ENCODE measurements around the gene NTM. TPM values are rescaled to one million over a fixed set of nuclear protein-coding genes. Genes with fewer than 3 reads are reported as not detected.
"Not testable (repeated sequence)": the region's sequence is repeated elsewhere in the genome, so short reads cannot be mapped to it uniquely, and the experiment has no call there.

The NTM gene
- total RNA-seq, 2 donors from 2014 or later, result 1.7 to 3.6 TPM

GRCh38 chr11:131910178-131910522, 539.7 kb downstream of the NTM start:
- H3K4me3 ChIP-seq (ENCODE audit: low read length), result peak overlapping the region; percentile 44
- no peak for TF ChIP-seq CTCF (conservative IDR thresholded peaks at IDR 0.05)
- DNase-seq, result no peak
- H3K9ac ChIP-seq (ENCODE audit: extremely low read depth, low read length, poor library complexity, severe bottlenecking), result no peak overlapping the region
- peaks cover 54% of the 10 kb centered on the region for H3K27me3 ChIP-seq (ENCODE audit: control insufficient read depth, insufficient read depth, low read length, poor library complexity, severe bottlenecking)
- Mint-ChIP-seq H3K27me3 (ENCODE audit: insufficient read depth) (peaks cover 58% of the 10 kb centered on the region), H3K4me3 (peak overlapping the region; percentile 42), H3K9me3 (no peaks in the 10 kb centered on the region), H3K27ac (no peak overlapping the region), H3K4me1 (peaks cover 3% of the 10 kb centered on the region), H3K36me3 (ENCODE audit: low read depth) (no peaks in the 10 kb centered on the region)
- H3K4me1 ChIP-seq (ENCODE audit: control insufficient read depth, insufficient read depth, low read length), result no peaks in the 10 kb centered on the region
- H3K36me3 ChIP-seq (ENCODE audit: control insufficient read depth, insufficient read depth, low read length), result no peaks in the 10 kb centered on the region
- no peak overlapping the region for H3K27ac ChIP-seq (ENCODE audit: low read depth, low read length)
- H3K9me3 ChIP-seq (ENCODE audit: control insufficient read depth, low read length), result no peaks in the 10 kb centered on the region
- WGBS, 2 experiments (ENCODE audit: insufficient coverage in 1 of 2, insufficient read length in 1 of 2), result 3 to 7% methylated on average over 17 to 21 of the region's 21 CpGs

- peak overlapping the region; percentile 88 for H3K4me3 ChIP-seq (ENCODE audit: low read length)
- no peaks in the 10 kb centered on the region for H3K9me3 ChIP-seq (ENCODE audit: control insufficient read depth, low read length)
- no peak overlapping the region for H3K27ac Mint-ChIP-seq
- TF ChIP-seq CTCF (conservative IDR thresholded peaks at IDR 0.05), result no peak
- H3K27ac ChIP-seq (ENCODE audit: low read depth, low read length), result no peak overlapping the region
- no peaks in the 10 kb centered on the region for H3K36me3 Mint-ChIP-seq (ENCODE audit: low read depth)
- no peaks in the 10 kb centered on the region for H3K4me1 ChIP-seq (ENCODE audit: control insufficient read depth, insufficient read depth, low read length)
- no peaks in the 10 kb centered on the region for H3K36me3 ChIP-seq (ENCODE audit: control insufficient read depth, insufficient read depth, low read length)
- peaks cover 3% of the 10 kb centered on the region for H3K4me1 Mint-ChIP-seq
- peaks cover 58% of the 10 kb centered on the region for H3K27me3 Mint-ChIP-seq (ENCODE audit: insufficient read depth)
- 0 to 1% methylated on average over 26 to 105 of the region's 105 CpGs for WGBS, 2 experiments (ENCODE audit: insufficient coverage in 1 of 2, insufficient read length in 1 of 2)
- no peaks in the 10 kb centered on the region for H3K9me3 Mint-ChIP-seq
- H3K27me3 ChIP-seq (ENCODE audit: control insufficient read depth, insufficient read depth, low read length, poor library complexity, severe bottlenecking), result peaks cover 54% of the 10 kb centered on the region
- no peak overlapping the region for H3K9ac ChIP-seq (ENCODE audit: extremely low read depth, low read length, poor library complexity, severe bottlenecking)
- peak overlapping the region; percentile 72 for H3K4me3 Mint-ChIP-seq
- DNase-seq, result peak; percentile 81
These were observed 540.3 kb downstream of the NTM start for GRCh38 chr11:131910523-131911387.

DNA sequence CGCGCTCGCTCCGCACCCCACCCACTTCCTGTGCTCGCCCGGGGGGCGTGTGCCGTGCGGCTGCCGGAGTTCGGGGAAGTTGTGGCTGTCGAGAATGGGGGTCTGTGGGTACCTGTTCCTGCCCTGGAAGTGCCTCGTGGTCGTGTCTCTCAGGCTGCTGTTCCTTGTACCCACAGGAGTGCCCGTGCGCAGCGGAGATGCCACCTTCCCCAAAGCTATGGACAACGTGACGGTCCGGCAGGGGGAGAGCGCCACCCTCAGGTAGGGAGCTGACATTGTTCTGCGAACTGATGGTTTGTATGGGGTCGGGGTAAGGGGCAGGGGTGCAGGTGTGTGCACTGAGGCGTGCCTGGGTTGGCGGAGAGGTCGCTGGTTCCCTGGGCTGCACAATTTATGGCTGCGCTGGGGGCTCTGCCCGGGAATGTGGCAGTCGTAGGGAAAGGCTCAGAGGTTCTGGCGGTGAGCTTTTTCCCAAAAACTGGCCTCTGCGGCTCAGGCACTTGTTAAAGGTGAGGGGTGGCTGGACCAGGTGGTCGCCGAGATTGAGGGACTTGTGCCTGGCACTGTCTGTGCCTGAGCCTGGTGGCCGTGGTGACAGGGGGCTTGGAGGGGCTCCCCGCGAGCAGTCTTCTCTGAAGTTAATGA, 541.1 kb downstream of the NTM start:
- not testable (repeated sequence) for H3K4me1 ChIP-seq (ENCODE audit: control insufficient read depth, insufficient read depth, low read length); H3K4me1 Mint-ChIP-seq; H3K27ac ChIP-seq (ENCODE audit: low read depth, low read length); H3K36me3 ChIP-seq (ENCODE audit: control insufficient read depth, insufficient read depth, low read length); H3K9me3 ChIP-seq (ENCODE audit: control insufficient read depth, low read length); H3K9me3 Mint-ChIP-seq; H3K36me3 Mint-ChIP-seq (ENCODE audit: low read depth); H3K27ac Mint-ChIP-seq; H3K9ac ChIP-seq (ENCODE audit: extremely low read depth, low read length, poor library complexity, severe bottlenecking)
- peak; percentile 81 for DNase-seq
- H3K27me3 ChIP-seq (ENCODE audit: control insufficient read depth, insufficient read depth, low read length, poor library complexity, severe bottlenecking), result peaks cover 50% of the 10 kb centered on the region
- peak overlapping the region; percentile 72 for H3K4me3 Mint-ChIP-seq
- peak; percentile 80 for TF ChIP-seq CTCF (conservative IDR thresholded peaks at IDR 0.05)
- H3K27me3 Mint-ChIP-seq (ENCODE audit: insufficient read depth), result peaks cover 57% of the 10 kb centered on the region
- H3K4me3 ChIP-seq (ENCODE audit: low read length), result peak overlapping the region; percentile 88
- WGBS, 2 experiments (ENCODE audit: insufficient coverage in 1 of 2, insufficient read length in 1 of 2), result 16 to 33% methylated on average over 11 to 30 of the region's 36 CpGs
